MCF 10A (cell line): Measurements from ENCODE around the gene FARP1. TPM values are rescaled to one million over a fixed set of nuclear protein-coding genes. Genes with fewer than 3 reads are reported as not detected.

Experiments
- BruUV-seq: library from RNA; stranded (reverse); fragments of 400-500 nt; replicated peaks from 2 replicates; lab custom pipeline; 2021; lab: Mats Ljungman, UMichigan
- CTCF ChIA-PET: fragments of 300-600 bp; sonication (Branson Sonifier 250); formaldehyde crosslinking; extraction: SDS; loops from one replicate; lab custom pipeline; 2021; ENCODE audit warnings: antibody characterized with exemption, inconsistent platforms; lab: Yijun Ruan, JAX
- POLR2A ChIA-PET: fragments of 300-600, 350-650 bp; sonication (Branson Sonifier 250); formaldehyde crosslinking; extraction: SDS; loops from one replicate; lab custom pipeline; 2020; ENCODE audit warnings: antibody characterized with exemption, inconsistent platforms; lab: Yijun Ruan, JAX
- DNase-seq: peaks from one replicate; pipeline ENCODE4 v3.0.0-alpha.2; 2018; ENCODE audit not compliant: unreplicated experiment
- H3K27ac Mint-ChIP-seq: one replicate; pipeline ENCODE4 v1.8.0; 2022; ENCODE audit warnings: mild to moderate bottlenecking, low read depth, mixed read lengths; ENCODE audit not compliant: unreplicated experiment
- H3K27me3 Mint-ChIP-seq: one replicate; pipeline ENCODE4 v1.8.0; 2022; ENCODE audit warnings: mixed read lengths; ENCODE audit not compliant: insufficient read depth, unreplicated experiment
- H3K36me3 Mint-ChIP-seq: one replicate; pipeline ENCODE4 v1.8.0; 2022; ENCODE audit warnings: mild to moderate bottlenecking, moderate library complexity, mixed read lengths; ENCODE audit not compliant: insufficient read depth, unreplicated experiment
- H3K4me1 Mint-ChIP-seq: one replicate; pipeline ENCODE4 v1.8.0; 2022; ENCODE audit warnings: mixed read lengths; ENCODE audit not compliant: insufficient read depth, unreplicated experiment
- H3K4me3 Mint-ChIP-seq: one replicate; pipeline ENCODE4 v1.8.0; 2022; ENCODE audit warnings: mild to moderate bottlenecking, moderate library complexity, mixed read lengths; ENCODE audit not compliant: unreplicated experiment
- H3K9me3 Mint-ChIP-seq: one replicate; pipeline ENCODE4 v1.8.0; 2022; ENCODE audit warnings: mixed read lengths; ENCODE audit not compliant: unreplicated experiment
- CTCF ChIP-seq: fragments of 200-600 bp; IDR thresholded peaks from one replicate; pipeline ENCODE4 v1.8.0; 2022; ENCODE audit warnings: antibody characterized with exemption, mild to moderate bottlenecking; ENCODE audit not compliant: unreplicated experiment
- intact Hi-C: fragments of 100-400 bp; cut with micrococcal nuclease; formaldehyde crosslinking; loops from 2 replicates; pipeline ENCODE4 v1.14.1; 2022
- total RNA-seq: library from RNA; stranded (reverse); gene quantifications from 2 replicates; pipeline ENCODE4 v1.2.3, GENCODE V29; 2022

FARP1 gene
- total RNA-seq, 1 experiment from 2014 or later: 30.1 TPM

GRCh38 chr13:98276486-98276885 lies 133.6 kb downstream of the FARP1 start:
- ChIA-PET POLR2A (interaction anchor here (0.6 kb wide), 1 partner anchor 176 kb away, joined by 3 read pairs; no protein-coding TSS in a partner anchor), CTCF (no interaction called here)
- no peak overlapping the region for H3K4me3 Mint-ChIP-seq
- DNase-seq: no peak
- H3K27me3 Mint-ChIP-seq: no peaks in the 10 kb centered on the region
- H3K9me3 Mint-ChIP-seq: no peaks in the 10 kb centered on the region
- H3K4me1 Mint-ChIP-seq: no peaks in the 10 kb centered on the region
- no peak overlapping the region for H3K27ac Mint-ChIP-seq
- no peak for TF ChIP-seq CTCF
- peaks cover 6% of the 10 kb centered on the region for H3K36me3 Mint-ChIP-seq
- BruUV-seq: no TSS peak
- intact Hi-C loops: no loop called here

GRCh38 chr13:98278068-98278724 lies 135.3 kb downstream of the FARP1 start:
- DNase-seq: no peak
- no peaks in the 10 kb centered on the region for H3K4me1 Mint-ChIP-seq
- no peaks in the 10 kb centered on the region for H3K27me3 Mint-ChIP-seq
- H3K36me3 Mint-ChIP-seq: peaks cover 6% of the 10 kb centered on the region
- POLR2A ChIA-PET: no interaction called here
- CTCF ChIA-PET: no interaction called here
- BruUV-seq: no TSS peak
- intact Hi-C loops: no loop called here
- no peaks in the 10 kb centered on the region for H3K9me3 Mint-ChIP-seq
- no peak overlapping the region for H3K4me3 Mint-ChIP-seq
- TF ChIP-seq CTCF: no peak
- H3K27ac Mint-ChIP-seq: no peak overlapping the region

- ChIA-PET POLR2A (no interaction called here), CTCF (no interaction called here)
- peaks cover 6% of the 10 kb centered on the region for H3K36me3 Mint-ChIP-seq
- H3K9me3 Mint-ChIP-seq: no peaks in the 10 kb centered on the region
- no peaks in the 10 kb centered on the region for H3K27me3 Mint-ChIP-seq
- H3K4me3 Mint-ChIP-seq: no peak overlapping the region
- H3K27ac Mint-ChIP-seq: no peak overlapping the region
- intact Hi-C loops: no loop called here
- no peak for DNase-seq
- no peak for TF ChIP-seq CTCF
- BruUV-seq: no TSS peak
- no peaks in the 10 kb centered on the region for H3K4me1 Mint-ChIP-seq
These were observed 136.7 kb downstream of the FARP1 start for GRCh38 chr13:98279473-98280175.

- DNase-seq: no peak
- POLR2A ChIA-PET: no interaction called here
- CTCF ChIA-PET: interaction anchor here (0.6 kb wide), 1 partner anchor 569 kb away, joined by 4 read pairs; no protein-coding TSS in a partner anchor
- H3K4me1 Mint-ChIP-seq: no peaks in the 10 kb centered on the region
- TF ChIP-seq CTCF: no peak
- no peaks in the 10 kb centered on the region for H3K27me3 Mint-ChIP-seq
- peaks cover 6% of the 10 kb centered on the region for H3K36me3 Mint-ChIP-seq
- H3K4me3 Mint-ChIP-seq: no peak overlapping the region
- BruUV-seq: no TSS peak
- intact Hi-C loops: no loop called here
- H3K9me3 Mint-ChIP-seq: no peaks in the 10 kb centered on the region
- H3K27ac Mint-ChIP-seq: no peak overlapping the region
These were observed 137.2 kb downstream of the FARP1 start for GRCh38 chr13:98280176-98280510.
